ENCODE measurements around the gene PRRC2A. TPM values are rescaled to one million over a fixed set of nuclear protein-coding genes. Genes with fewer than 3 reads are reported as not detected.

Gene PRRC2A
- total RNA-seq, 1 experiment from 2014 or later = 36.1 TPM

DNA sequence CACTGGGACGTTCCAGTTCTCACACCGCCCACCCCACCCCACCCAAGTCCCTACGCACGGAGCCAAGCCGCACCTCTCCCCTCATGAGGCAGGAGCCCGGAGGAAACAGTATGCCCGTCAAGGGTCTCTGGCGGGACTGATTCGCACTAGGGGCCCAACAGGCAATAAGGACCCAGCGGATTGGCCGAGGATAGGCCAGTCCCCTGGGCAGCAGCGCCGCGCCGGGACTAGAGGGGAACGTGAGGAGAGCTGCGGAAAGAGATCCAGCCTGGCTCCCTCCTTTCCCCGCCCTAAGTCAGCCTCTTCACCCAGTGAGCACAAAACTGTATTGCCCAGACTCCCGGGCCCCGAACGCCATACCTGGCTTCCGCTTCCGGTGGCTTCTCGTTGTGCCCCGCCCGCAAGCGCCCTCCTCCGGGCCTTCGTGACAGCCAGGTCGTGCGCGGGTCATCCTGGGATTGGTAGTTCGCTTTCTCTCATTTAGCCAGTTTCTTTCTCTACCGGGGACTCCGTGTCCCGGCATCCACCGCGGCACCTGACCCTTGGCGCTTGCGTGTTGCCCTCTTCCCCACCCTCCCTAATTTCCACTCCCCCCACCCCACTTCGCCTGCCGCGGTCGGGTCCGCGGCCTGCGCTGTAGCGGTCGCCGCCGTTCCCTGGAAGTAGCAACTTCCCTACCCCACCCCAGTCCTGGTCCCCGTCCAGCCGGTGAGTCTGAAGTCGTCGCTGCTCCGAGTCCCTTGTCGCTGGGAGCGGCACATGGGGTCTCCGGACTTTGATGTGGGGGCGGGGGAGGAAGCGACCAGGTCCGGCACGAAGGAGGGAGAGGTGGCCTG is 45.2 kb downstream of the PRRC2A start, which contains the start of gene CSNK2B:
CSNK2B (plus strand) TSS at position 580 of the 836 bp plus-strand sequence. CDS start 752 bp downstream, outside the sequence.
- DNase-seq (ENCODE audit: low spot score) = peak; percentile 97

DNA sequence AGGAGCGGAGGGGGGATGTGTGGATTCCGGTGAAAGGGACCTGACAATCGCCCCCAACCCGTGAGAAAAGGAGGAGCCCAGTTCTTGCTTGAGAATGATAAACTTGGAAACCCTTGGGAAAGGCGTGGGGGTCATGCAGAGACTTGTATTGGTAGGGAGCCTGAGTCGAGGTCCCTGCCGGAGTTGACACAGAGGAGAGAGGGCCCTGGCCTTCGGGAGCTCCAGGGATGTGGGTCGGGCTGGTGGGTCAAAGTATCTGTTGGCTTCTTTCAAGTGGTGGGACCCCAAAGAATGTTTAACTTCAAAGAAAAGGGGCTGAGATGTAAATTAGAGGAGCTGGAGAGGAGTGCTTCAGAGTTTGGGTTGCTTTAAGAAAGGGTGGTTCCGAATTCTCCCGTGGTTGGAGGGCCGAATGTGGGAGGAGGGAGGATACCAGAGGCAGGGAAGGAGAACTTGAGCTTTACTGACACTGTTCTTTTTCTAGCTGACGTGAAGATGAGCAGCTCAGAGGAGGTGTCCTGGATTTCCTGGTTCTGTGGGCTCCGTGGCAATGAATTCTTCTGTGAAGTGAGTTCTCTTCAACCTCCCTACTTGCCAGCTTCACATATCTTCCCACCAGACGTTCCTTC is 45.9 kb downstream of the PRRC2A start:
- DNase-seq (ENCODE audit: low spot score) = no peak

DNA sequence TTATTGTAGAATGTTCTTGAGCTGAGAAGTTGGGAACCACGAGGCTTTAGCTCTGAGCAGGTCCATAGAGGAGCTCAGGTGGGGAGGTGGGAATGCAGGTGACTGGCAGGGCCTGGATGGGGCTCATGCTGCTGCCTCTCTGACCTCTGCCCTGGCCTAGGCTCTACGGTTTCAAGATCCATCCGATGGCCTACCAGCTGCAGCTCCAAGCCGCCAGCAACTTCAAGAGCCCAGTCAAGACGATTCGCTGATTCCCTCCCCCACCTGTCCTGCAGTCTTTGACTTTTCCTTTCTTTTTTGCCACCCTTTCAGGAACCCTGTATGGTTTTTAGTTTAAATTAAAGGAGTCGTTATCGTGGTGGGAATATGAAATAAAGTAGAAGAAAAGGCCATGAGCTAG is 49.2 kb downstream of the PRRC2A start, which contains the start of gene LY6G5B:
LY6G5B (plus strand) TSS at position 301 of the 400 bp plus-strand sequence. CDS start 975 bp downstream, outside the sequence.
- DNase-seq (ENCODE audit: low spot score) = no peak

DNA sequence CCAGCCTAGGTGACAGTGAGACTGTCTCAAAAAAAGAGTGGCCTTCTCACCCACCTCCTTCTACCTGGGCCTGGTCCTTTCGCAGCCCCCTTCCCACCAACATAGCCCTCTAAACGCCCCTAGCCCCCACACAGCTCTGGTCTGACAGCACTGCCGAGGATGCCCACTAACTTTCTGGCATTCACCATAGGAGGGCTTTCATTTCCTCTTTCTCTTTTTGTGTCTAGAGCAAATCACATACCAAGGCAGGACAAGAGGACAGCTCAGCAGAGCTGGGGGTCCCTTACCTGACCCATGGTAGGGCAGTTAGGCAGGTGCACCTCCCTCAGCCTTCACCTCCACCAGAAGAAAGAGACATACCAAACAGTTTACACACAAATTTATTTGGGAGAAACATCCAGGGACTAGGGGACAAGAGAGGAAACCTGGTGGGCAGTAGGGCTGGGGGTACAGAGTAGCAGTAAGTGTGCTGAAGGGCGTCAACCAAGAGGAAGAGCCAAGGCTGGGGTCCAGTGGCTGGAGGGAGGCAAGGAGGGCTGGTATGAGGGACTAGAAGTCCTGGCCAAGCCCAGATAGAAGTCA is 55.9 kb downstream of the PRRC2A start:
- DNase-seq (ENCODE audit: low spot score) = no peak

DNA sequence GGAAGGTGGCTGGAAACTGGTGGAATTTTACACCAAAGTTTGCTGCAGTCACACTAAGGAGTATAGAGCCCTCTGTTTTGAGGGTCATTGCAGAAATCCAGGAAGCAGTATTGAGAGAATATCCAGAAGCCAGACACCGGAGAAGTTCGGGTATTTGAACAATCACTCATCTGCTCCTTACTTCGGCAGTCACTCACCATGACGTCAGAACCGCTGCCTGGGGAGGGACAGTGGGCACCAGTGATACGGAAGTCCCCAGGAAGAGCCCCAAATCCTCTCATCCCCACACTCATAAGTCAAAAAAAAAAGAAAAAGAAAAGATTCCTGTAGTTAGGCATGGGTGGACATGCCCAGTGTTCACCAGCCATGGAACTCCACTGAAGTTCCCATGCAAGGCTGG is 56.4 kb downstream of the PRRC2A start:
- DNase-seq (ENCODE audit: low spot score) = no peak

DNA sequence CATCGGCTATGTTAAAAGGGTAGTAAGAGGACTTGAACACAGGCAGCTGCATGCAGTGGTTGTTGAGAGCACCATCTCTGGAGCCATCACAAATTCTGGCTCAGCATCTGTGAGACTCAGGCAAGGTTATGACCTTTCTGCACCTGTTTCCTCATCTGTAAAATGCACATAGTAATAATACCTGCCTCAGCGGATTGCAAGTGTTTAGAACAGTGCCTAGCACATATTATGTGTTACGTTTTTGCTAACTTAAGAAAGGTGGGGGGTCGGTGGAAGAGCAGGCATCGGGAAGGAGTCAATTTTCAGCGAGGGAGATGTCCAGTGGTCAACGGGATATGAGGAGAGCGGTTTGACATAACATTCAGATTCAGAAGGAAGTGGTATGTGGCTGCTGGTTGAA is 57.4 kb downstream of the PRRC2A start:
- no peak for DNase-seq (ENCODE audit: low spot score)

DNA sequence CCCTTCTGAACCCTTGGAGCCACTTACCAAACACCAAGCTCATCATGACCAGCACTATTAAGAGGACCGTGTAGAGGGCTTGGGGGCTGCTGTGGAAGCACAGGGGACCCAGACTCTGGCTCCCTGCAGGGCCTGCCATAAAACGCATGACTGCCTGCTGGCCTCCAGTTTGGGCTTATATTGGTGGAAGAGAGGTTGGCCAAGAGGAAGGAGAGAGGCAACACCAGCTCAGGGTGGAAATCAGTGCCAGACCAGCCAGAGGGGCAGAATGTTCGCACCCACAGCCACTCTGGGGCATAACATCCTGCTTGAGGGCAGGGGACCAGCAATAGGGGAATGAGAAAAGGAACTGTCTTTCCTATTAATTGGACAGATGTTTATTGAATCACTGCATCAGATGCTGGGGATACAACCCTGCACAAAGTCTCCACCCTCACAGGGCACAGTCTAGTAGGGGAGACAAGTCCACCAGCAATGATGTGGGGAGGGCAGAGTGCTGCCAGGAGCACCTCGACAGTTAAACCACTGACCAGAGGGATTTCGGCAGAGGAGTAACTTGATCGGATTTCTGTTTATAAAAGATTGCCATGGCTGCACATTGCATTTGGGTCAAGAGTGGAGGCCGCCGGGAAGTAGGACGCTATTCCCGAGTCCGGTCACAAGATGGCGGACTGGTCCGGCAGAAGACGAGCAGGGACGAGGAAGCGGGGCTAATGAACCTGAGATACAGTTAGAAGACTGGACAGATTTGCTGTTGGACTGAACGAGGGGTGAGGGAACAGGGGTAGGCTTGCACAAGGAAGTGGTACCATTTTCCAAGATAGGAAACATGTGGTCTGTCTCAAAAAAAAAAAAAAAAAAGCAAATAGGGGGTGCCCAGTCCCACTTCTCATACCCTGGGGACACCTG is 60.0 kb downstream of the PRRC2A start, which contains the start of gene LY6G5C:
LY6G5C (minus strand) TSS at position 842 of the 909 bp plus-strand sequence; CDS start at position 148, 694 bp downstream.
- DNase-seq (ENCODE audit: low spot score) = peak; percentile 79

DNA sequence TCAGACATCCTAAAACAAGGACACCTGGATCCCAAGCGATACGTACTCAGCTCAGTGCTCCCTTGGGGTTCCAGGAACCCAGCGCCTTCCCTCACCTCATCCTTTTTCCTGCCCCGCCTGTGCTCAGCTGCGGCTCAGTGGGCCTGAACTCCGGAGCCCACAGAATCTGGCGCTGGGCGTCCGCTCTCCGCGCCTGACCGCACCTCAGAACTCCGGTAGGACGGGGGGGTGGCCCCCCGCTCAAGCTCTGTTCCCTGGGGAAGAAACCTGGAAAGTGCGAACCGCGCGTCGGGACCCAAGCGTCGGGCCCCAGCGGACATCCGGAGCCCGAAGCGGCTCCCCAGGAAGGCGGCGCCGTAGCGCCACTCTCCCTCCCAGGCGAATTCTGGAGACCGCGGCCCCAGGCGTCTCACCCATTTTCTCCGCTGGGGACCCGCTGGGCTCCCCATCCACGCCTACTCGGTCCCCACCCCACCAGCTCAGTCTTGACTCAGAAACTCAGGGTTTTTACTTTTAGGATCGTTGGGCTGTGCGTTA is 60.7 kb downstream of the PRRC2A start:
- DNase-seq (ENCODE audit: low spot score) = no peak

DNA sequence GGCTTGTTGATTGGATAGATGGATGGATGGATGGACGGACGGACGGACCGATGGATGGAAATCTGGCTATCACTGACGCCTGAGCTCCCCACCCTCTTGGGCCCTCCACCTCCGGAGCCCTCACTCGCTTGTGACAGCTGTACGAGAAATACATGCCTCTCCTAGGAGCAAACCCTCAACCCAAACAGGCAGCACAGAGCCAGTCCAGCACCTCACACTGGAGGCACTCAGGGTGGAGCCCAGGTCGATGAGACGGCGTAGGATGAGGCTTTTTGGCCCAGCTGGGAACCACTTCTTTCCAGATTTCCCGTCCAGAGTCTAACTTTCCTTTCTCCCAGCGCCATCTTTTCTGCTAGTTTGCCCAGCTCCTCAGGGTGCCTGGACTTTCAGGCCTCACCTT is 63.1 kb downstream of the PRRC2A start:
- no peak for DNase-seq (ENCODE audit: low spot score)

DNA sequence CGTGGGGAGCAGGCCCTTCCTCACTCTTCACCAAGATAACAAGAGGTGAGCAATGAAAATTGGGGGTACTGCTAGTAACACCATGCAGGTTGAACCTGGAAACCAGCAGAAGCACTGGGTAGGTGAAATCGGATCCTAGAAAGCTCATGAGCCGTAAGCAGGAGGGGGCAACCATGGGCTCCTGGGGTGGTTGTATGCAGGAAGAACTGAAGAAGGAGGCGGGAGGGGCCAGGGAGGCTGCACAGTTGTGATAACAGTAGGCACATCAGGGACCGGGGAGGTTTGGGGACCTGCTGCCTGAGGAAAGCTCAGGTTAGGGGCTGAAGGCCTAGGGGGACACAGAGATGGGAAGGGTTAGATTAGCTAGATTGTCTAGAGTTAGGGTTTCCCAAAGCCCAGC is 66.0 kb downstream of the PRRC2A start:
- DNase-seq (ENCODE audit: low spot score) = no peak

DNA sequence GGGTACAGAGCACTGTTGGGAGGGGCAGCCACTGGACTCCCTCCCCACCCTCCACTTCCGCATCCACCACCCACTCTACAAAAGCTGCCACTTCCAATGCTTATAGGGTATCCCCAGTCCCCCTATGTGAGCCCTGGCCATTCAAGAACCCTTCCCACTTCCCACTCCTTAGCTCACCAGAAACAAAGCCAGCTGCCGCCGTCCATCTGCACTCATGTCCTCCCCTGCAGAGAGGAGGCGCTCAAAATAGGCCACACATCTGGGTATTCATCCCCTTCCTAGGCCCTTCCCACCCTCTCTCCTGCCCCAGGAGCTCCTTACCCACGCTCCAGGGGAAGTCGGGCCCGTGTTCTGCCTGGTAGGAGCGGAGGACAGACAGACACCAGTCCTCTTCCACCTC is 66.8 kb downstream of the PRRC2A start:
- no peak for DNase-seq (ENCODE audit: low spot score)

Other genes with a start within 250 kb of the PRRC2A start
- gene MICA, start 217.1 kb upstream of the PRRC2A start, total RNA-seq (2014; rRNA removed; shearing (Covaris generic)) = 65.8 and 75.4 TPM in 2 replicates
- 12.2 and 14.5 TPM in 2 replicates for gene MICB, start 122.6 kb upstream of the PRRC2A start, total RNA-seq (2014; rRNA removed; shearing (Covaris generic))
- gene MCCD1, start 91.8 kb upstream of the PRRC2A start, total RNA-seq (2014; rRNA removed; shearing (Covaris generic)) = not detected in 2 replicates
- gene DDX39B, start 78.7 kb upstream of the PRRC2A start, total RNA-seq (2014; rRNA removed; shearing (Covaris generic)) = 580 and 595 TPM in 2 replicates
- gene ATP6V1G2, start 74.1 kb upstream of the PRRC2A start, total RNA-seq (2014; rRNA removed; shearing (Covaris generic)) = 0.60 TPM in 1 of 2 replicates, not detected in the other
- gene NFKBIL1, start 73.1 kb upstream of the PRRC2A start, total RNA-seq (2014; rRNA removed; shearing (Covaris generic)) = 12.9 and 13.6 TPM in 2 replicates
- not detected in 2 replicates for gene LTA, start 48.4 kb upstream of the PRRC2A start, total RNA-seq (2014; rRNA removed; shearing (Covaris generic))
- not detected in 2 replicates for gene TNF, start 45.1 kb upstream of the PRRC2A start, total RNA-seq (2014; rRNA removed; shearing (Covaris generic))
- gene LTB, start 38.3 kb upstream of the PRRC2A start, total RNA-seq (2014; rRNA removed; shearing (Covaris generic)) = not detected in 2 replicates
- gene LST1, start 34.4 kb upstream of the PRRC2A start, total RNA-seq (2014; rRNA removed; shearing (Covaris generic)) = not detected in 2 replicates
- not detected in 2 replicates for gene NCR3, start 27.7 kb upstream of the PRRC2A start, total RNA-seq (2014; rRNA removed; shearing (Covaris generic))
- gene AIF1, start 5.5 kb upstream of the PRRC2A start, total RNA-seq (2014; rRNA removed; shearing (Covaris generic)) = not detected in 2 replicates
- gene BAG6, start 31.9 kb downstream of the PRRC2A start, total RNA-seq (2014; rRNA removed; shearing (Covaris generic)) = 122 and 138 TPM in 2 replicates
- gene APOM, start 35.2 kb downstream of the PRRC2A start, total RNA-seq (2014; rRNA removed; shearing (Covaris generic)) = 0.91 and 1.1 TPM in 2 replicates
- gene C6orf47, start 40.1 kb downstream of the PRRC2A start, total RNA-seq (2014; rRNA removed; shearing (Covaris generic)) = 19.3 and 20.8 TPM in 2 replicates
- gene GPANK1, start 44.3 kb downstream of the PRRC2A start, total RNA-seq (2014; rRNA removed; shearing (Covaris generic)) = 13.4 and 15.9 TPM in 2 replicates
- gene CSNK2B, start 45.4 kb downstream of the PRRC2A start, total RNA-seq (2014; rRNA removed; shearing (Covaris generic)) = 443 and 553 TPM in 2 replicates
- gene LY6G5B, start 49.3 kb downstream of the PRRC2A start, total RNA-seq (2014; rRNA removed; shearing (Covaris generic)) = not detected in 2 replicates
- gene LY6G5C, start 60.4 kb downstream of the PRRC2A start, total RNA-seq (2014; rRNA removed; shearing (Covaris generic)) = 0.97 TPM in 1 of 2 replicates, not detected in the other
- gene ABHD16A, start 82.6 kb downstream of the PRRC2A start, total RNA-seq (2014; rRNA removed; shearing (Covaris generic)) = 28.0 and 34.6 TPM in 2 replicates
- gene LY6G6F, start 86.2 kb downstream of the PRRC2A start, total RNA-seq (2014; rRNA removed; shearing (Covaris generic)) = not detected in 2 replicates
- not detected in 2 replicates for gene LY6G6D, start 94.6 kb downstream of the PRRC2A start, total RNA-seq (2014; rRNA removed; shearing (Covaris generic))
- gene LY6G6C, start 101.0 kb downstream of the PRRC2A start, total RNA-seq (2014; rRNA removed; shearing (Covaris generic)) = not detected in 2 replicates
- not detected in 2 replicates for gene MPIG6B, start 102.7 kb downstream of the PRRC2A start, total RNA-seq (2014; rRNA removed; shearing (Covaris generic))
- gene DDAH2, start 108.6 kb downstream of the PRRC2A start, total RNA-seq (2014; rRNA removed; shearing (Covaris generic)) = 75.2 and 101 TPM in 2 replicates
- 710 and 730 TPM in 2 replicates for gene CLIC1, start 115.8 kb downstream of the PRRC2A start, total RNA-seq (2014; rRNA removed; shearing (Covaris generic))
- gene MSH5, start 119.3 kb downstream of the PRRC2A start, total RNA-seq (2014; rRNA removed; shearing (Covaris generic)) = 5.3 and 10.8 TPM in 2 replicates
- 0.21 and 2.8 TPM in 2 replicates for gene SAPCD1, start 141.9 kb downstream of the PRRC2A start, total RNA-seq (2014; rRNA removed; shearing (Covaris generic))
- gene VWA7, start 156.6 kb downstream of the PRRC2A start, total RNA-seq (2014; rRNA removed; shearing (Covaris generic)) = 0.37 and 2.2 TPM in 2 replicates
- gene VARS1, start 175.0 kb downstream of the PRRC2A start, total RNA-seq (2014; rRNA removed; shearing (Covaris generic)) = 37.3 and 37.5 TPM in 2 replicates
- 108 and 123 TPM in 2 replicates for gene LSM2, start 186.3 kb downstream of the PRRC2A start, total RNA-seq (2014; rRNA removed; shearing (Covaris generic))
- gene HSPA1L, start 194.6 kb downstream of the PRRC2A start, total RNA-seq (2014; rRNA removed; shearing (Covaris generic)) = 0.85 and 1.0 TPM in 2 replicates
- gene HSPA1A, start 194.8 kb downstream of the PRRC2A start, total RNA-seq (2014; rRNA removed; shearing (Covaris generic)) = 29.8 and 31.5 TPM in 2 replicates
- 84.4 and 109 TPM in 2 replicates for gene HSPA1B, start 207.0 kb downstream of the PRRC2A start, total RNA-seq (2014; rRNA removed; shearing (Covaris generic))
- gene NEU1, start 242.1 kb downstream of the PRRC2A start, total RNA-seq (2014; rRNA removed; shearing (Covaris generic)) = 91.5 and 101 TPM in 2 replicates

Measured in H4 (cell line).